ENCODE measurements around the gene AHCYL2.
"Not testable (repeated sequence)": the region's sequence is repeated elsewhere in the genome, so short reads cannot be mapped to it uniquely, and the experiment has no call there.

AHCYL2 gene

GRCh38 chr7:129209067-129209926, 15.5 kb upstream of the AHCYL2 start:
- no peak for DNase-seq

GRCh38 chr7:129210256-129210988, 14.4 kb upstream of the AHCYL2 start:
- peak; percentile 27 for DNase-seq

- no peak for DNase-seq
These were observed 13.9 kb upstream of the AHCYL2 start for GRCh38 chr7:129210989-129211312.

GRCh38 chr7:129212126-129212525, 12.7 kb upstream of the AHCYL2 start:
- no peak for DNase-seq

GRCh38 chr7:129212596-129212995, 12.2 kb upstream of the AHCYL2 start:
- no peak for DNase-seq

- no peak for DNase-seq
These were observed 11.0 kb upstream of the AHCYL2 start for GRCh38 chr7:129213828-129214227.

GRCh38 chr7:129215691-129216090, 9.1 kb upstream of the AHCYL2 start:
- DNase-seq = not testable (repeated sequence)

- not testable (repeated sequence) for DNase-seq
These were observed 8.6 kb upstream of the AHCYL2 start for GRCh38 chr7:129216101-129216715.

- not testable (repeated sequence) for DNase-seq
These were observed 7.9 kb upstream of the AHCYL2 start for GRCh38 chr7:129216821-129217416.

GRCh38 chr7:129218514-129219062, 6.2 kb upstream of the AHCYL2 start:
- peak; percentile 66 for DNase-seq

- DNase-seq = not testable (repeated sequence)
These were observed 5.7 kb upstream of the AHCYL2 start for GRCh38 chr7:129219166-129219565.

- DNase-seq = no peak
These were observed 2.8 kb upstream of the AHCYL2 start for GRCh38 chr7:129222064-129222463.

GRCh38 chr7:129225206-129225930, 538 bp downstream of the AHCYL2 start:
- DNase-seq = peak; percentile 48

GRCh38 chr7:129225931-129226572, 1.2 kb downstream of the AHCYL2 start:
- DNase-seq = no peak

- no peak for DNase-seq
These were observed 3.1 kb downstream of the AHCYL2 start for GRCh38 chr7:129227646-129228578.

GRCh38 chr7:129228633-129229032, 3.8 kb downstream of the AHCYL2 start:
- DNase-seq = no peak

- no peak for DNase-seq
These were observed 6.8 kb downstream of the AHCYL2 start for GRCh38 chr7:129231666-129232065.

- DNase-seq = no peak
These were observed 13.7 kb downstream of the AHCYL2 start for GRCh38 chr7:129238546-129238945.

- DNase-seq = no peak
These were observed 15.4 kb downstream of the AHCYL2 start for GRCh38 chr7:129240119-129240820.

- DNase-seq = no peak
These were observed 19.4 kb downstream of the AHCYL2 start for GRCh38 chr7:129244220-129244619.
